Breast epithelium (tissue), 3 donors: ENCODE measurements around the gene NOS1AP.

Source experiments
- POLR2A ChIP-seq: fragments of 450-650 bp; IDR thresholded peaks from one replicate; pipeline ENCODE4 v1.6.1; 2016; ENCODE audit warnings: antibody characterized with exemption, mild to moderate bottlenecking, moderate library complexity
- POLR2AphosphoS5 ChIP-seq, 3 donors: sonication (generic); formaldehyde crosslinking; IDR thresholded peaks; one replicate each; pipeline ENCODE4 v1.6.1; 2017; ENCODE audit warnings: antibody characterized with exemption in 3 of 3

GRCh38 chr1:162236201-162236600, 166.7 kb downstream of the NOS1AP start:
- no peak for TF ChIP-seq POLR2A
- TF ChIP-seq POLR2AphosphoS5 (IDR thresholded peaks at IDR 0.05), result no peak
